GM18907 (cell line): ENCODE measurements around the gene ACAN.
A peak's percentile ranks its signal among the peaks of the same experiment; 100 is the strongest.

Source experiments
- ATAC-seq: cut with Tn5 transposase; IDR thresholded peaks from one replicate; pipeline ENCODE4 v1.9.1; 2021; ENCODE audit warnings: mild to moderate bottlenecking, moderate library complexity; ENCODE audit not compliant: unreplicated experiment

The ACAN gene

GRCh38 chr15:88874684-88875083, 71.4 kb downstream of the ACAN start:
- no peak for ATAC-seq

DNA sequence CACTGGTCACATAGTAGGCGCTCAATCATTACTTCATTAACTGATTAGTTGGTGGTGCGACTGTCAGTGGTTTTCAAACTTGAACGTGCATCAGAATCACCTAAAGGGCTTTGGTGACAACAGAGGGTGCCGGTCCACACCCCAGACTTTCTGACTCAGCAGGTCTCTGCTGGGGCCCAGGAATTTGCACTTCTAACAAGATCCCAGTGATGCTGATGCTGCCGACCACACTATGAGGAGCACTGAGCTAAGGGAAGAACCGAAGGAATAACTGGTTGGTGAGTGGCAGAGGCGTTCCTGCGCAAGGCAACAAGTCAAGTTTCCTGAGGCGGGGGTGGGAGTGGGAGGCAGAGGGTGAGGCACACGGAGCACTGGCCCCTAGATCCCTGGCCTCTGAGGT, 73.3 kb downstream of the ACAN start:
- no peak for ATAC-seq

DNA sequence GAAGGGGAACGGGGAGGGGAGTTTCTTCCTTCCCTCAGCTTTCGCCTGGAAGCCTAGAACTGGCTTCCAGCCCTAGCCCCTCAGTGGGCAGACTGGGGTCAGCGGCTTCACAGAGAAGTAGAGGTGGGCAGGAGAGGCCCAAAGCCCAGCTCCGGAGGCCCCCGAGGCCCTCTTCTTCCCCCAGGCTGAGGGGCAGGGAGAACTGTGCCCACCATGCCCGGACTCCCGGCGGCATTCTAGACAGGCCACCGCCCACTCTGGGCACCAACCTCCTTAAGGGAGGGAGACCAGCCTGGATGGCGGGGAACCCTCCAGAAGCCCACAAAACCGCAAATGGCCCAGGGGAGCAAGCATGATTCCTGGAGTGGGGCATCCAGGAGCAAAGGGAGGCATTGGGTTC, 74.2 kb downstream of the ACAN start:
- no peak for ATAC-seq

GRCh38 chr15:88877906-88878305, 74.7 kb downstream of the ACAN start:
- ATAC-seq: no peak

- ATAC-seq: peak; percentile 70
Measured at GRCh38 chr15:88878720-88879184, 75.5 kb downstream of the ACAN start.

DNA sequence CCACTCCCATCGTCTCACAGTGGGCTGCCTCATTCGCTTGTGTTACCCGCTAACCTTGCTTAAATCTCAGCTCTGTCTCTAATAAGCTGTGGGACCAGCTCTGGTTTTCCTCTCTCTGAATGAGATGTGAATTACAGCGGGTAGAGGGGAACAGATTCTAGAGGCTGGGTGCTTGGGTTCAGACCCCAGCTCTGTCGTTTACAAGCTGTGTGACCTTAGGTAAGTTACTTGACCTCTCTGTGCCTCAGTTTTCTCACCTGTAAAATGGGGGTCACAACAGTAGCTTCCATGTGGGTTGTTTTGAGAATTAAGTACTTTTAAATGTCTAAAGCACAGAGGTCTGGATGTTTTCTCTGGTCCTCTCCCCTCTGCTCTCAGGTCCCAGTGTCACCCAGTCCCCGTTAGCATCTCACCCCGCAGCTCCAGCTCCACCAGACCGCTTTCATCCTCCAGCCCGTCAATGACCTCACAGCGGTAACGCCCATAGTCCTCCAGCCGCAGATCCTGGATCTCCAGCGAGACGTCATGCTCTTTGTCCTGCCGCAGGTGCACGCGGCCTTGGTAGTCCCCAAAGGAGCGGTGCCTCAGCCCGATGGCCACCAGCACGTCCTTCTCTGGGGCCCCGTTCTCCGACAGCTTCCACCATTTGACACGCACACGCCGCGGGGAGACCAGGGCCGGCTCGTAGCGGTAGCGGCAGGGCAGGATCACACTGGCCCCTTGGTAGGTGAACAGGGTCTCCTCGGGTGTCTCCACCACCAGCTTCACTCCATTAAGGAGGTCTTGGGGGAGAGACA, 77.9 kb downstream of the ACAN start:
- ATAC-seq: no peak

- no peak for ATAC-seq
Measured at GRCh38 chr15:88881775-88882174, 78.5 kb downstream of the ACAN start.

DNA sequence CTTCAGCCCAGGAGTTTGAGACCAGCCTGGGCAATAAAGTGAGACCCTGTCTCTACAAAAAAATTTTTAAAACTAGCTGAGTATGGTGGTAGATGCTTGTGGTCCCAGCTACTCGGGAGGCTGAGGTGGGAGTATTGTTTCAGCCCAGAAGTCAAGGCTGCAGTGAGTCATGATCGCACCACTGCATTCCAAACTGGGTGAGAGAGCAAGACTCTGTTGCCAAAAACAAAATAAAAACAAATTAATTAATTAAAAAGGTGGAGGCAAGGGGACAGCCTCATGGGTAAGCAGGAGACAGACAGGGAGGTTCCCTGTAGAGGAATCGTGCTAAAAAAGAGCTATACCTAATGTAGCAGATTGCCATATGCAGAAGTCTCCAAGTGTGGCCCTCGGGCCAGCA, 79.5 kb downstream of the ACAN start:
- no peak for ATAC-seq

- no peak for ATAC-seq
Measured at GRCh38 chr15:88887068-88887580, 83.9 kb downstream of the ACAN start.

- no peak for ATAC-seq
Measured at GRCh38 chr15:88888719-88889118, 85.5 kb downstream of the ACAN start.

GRCh38 chr15:88890495-88890894, 87.3 kb downstream of the ACAN start:
- no peak for ATAC-seq

GRCh38 chr15:88891540-88892254, 88.5 kb downstream of the ACAN start:
- ATAC-seq: no peak

DNA sequence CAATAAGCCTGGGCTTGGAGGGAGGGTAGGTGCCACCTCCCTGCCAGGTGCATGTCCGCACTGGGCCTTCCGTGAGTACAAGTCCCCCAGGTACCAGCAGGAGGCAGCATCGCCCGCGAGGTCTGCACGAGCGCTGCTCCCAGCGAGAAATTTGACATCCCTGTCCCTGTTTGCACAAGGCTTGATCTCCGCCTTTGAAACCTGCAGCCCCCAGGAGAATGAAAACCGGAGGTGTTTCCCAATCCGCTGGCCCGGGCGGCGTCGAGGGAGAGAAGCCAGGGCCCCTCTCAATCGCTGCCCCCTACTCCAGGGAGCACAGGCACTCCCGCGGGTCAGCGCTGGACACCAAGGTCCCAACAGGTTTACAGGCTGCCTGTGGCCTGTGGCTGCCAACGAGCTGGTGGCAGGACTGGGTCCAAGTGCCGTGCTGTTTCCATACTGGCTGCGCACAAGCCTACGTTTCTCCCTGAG, 91.1 kb downstream of the ACAN start:
- peak; percentile 53 for ATAC-seq

DNA sequence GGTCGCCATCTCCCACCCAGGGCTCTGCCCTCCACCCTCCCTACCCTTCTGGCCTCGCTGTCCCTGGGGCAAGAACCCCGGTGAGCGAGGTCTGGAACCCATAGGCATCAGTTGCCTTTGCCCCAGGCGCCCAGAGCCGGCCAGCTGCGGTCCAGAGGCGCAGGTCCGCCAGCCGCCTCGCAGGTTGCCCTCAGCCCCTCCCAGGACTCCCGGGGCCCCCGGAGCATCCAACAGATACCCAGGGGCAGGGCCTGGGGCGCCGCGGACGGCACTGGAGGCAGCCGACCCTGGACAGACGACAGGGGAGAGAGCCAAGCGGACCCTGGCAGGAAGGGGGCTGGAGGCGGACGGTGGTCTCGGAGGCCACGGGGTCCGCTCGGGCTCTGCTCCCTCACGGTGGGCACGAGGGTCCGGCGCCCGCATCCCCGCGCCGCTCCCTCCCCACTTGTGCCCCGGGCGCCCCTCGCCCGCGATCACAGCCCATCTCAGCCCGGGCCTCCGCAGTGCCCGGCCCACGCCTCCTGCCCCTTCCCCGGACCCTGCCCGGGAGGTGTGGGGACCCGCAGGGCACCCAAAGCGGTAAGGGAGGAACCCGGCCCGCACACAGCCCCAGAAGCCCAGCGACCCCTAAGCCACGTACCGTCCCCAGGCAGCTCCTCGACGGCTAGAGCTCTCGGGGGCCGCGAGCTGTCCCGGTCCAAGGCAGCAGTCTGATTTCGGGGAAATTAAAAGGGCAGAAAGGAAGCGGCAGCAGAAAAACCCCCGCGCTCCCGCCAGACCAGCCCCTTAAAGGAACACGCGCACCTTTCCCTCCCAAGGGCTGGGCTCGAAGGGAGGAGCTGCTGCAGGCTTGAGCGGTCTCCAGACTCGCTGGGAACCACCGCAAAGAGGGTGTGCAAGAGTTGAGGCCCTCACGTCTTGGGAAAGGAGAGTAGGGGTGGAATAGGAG, 91.9 kb downstream of the ACAN start, which contains the start of gene HAPLN3:
TSS of gene HAPLN3 (minus strand) at position 726 of the 949 bp plus-strand sequence. CDS start 8,246 bp downstream, outside the sequence.
- ATAC-seq: peak; percentile 61

GRCh38 chr15:88896333-88897033, 93.2 kb downstream of the ACAN start:
- ATAC-seq: no peak

DNA sequence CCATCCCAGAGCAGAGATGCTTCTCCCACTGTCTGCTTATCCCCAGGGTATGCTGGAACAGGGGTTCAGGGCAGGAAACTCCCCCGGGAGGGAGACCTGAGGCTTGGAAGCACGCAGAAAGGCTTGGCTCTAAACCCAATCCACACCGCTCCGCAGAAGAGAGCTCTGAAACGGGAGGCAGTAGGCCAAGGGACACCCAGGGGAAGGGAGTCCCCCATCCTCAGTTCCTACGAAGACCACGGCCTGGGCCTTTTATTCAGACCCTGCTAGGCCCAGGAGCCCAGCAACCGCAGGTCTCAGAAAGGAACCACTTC, 93.9 kb downstream of the ACAN start:
- no peak for ATAC-seq

DNA sequence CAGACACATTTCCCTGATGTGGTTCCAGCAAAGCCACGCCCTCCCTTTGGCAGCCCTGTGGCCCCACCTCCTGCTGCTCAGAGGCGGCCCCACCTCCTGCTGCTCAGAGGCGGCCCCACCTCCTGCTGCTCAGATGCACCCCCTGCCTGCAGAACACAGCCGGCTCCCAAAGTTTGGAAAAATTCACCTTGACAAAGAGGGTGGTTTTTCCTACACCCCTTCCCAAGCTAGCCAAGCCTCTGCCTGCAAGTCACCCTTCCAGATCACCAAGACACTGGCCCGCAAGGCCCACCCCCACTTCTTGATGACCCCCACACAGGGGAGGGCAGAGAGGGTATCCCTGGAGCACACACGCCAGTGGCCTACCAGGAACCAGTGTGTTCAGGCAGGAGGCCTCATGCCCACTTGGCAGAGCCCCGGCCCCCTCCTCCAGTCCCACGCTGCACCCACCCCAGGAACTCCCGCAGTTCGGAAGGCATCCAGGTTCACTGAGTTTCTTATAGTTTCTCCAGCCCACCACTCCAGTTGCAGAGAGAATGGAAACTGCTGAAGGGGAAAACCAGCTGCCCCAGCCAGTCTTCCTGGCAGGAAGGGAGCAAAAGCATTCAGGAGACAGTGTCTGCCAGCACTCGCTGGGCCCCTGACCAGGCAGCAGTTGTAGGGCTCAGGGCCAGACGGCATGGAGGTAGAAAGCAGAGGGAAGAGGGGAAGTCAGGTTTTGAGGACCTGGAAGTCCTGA, 94.4 kb downstream of the ACAN start:
- ATAC-seq: no peak

DNA sequence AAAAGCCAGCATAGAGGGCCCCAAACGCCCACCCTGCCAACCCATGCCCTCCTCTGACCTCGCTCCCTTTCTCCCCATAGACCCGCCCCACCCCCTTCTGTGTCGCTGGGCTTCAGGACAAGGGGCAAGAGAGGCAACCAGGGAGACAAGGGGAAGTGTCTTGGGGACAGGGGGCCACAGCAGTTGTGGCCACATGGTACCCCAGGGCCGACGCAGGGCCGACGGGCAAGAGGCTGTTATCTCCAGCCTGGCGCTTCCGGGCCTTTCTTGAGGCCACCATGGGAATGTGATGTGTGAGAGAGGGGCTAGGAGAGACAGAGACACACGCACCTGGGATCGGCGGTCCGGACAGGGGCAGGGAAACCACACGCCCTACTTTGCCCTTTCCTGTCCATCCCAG, 95.5 kb downstream of the ACAN start:
- ATAC-seq: no peak

DNA sequence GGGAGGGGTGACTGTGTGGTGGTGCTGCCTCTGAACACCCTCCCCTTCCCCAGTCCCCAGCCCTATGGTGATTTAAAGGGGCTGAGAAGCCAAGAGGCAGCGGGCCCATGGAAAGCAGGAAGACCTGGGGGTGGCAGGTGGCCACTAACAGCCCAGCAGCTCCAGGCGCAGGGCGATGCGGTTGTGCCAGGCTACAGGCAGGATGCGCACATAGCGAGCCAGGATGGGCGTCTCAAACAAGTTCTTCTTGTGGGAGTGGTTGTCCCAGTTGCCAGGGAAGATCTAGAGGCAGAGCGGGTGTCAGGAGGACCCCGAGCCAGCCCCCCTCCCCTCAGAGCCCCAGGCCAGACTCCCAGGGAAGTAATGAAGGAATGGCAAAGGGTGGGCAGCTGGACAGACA, 96.0 kb downstream of the ACAN start:
- no peak for ATAC-seq
